HUES64 (cell line): ENCODE measurements around the gene TBC1D8.
A peak's percentile ranks its signal among the peaks of the same experiment; 100 is the strongest.

ENCODE experiments used
- H3K27ac ChIP-seq: 2 replicates; pipeline ENCODE4 v1.7.0; 2013; ENCODE audit warnings: low read depth, low read length, inconsistent platforms
- H3K27me3 ChIP-seq: 2 replicates; pipeline ENCODE4 v1.6.1; 2013; ENCODE audit warnings: mild to moderate bottlenecking, low read length; ENCODE audit not compliant: insufficient read depth
- H3K36me3 ChIP-seq: 2 replicates; pipeline ENCODE4 v1.6.1; 2013; ENCODE audit warnings: mild to moderate bottlenecking, low read length; ENCODE audit not compliant: insufficient read depth
- H3K4me1 ChIP-seq: 2 replicates; pipeline ENCODE4 v1.6.1; 2013; ENCODE audit warnings: mild to moderate bottlenecking, low read length, moderate library complexity; ENCODE audit not compliant: insufficient read depth
- H3K4me3 ChIP-seq: 2 replicates; pipeline ENCODE4 v1.5.1; 2013; ENCODE audit warnings: mild to moderate bottlenecking, low read length, moderate library complexity
- H3K9ac ChIP-seq: 2 replicates; pipeline ENCODE4 v1.6.1; 2013; ENCODE audit warnings: mild to moderate bottlenecking, low read depth, low read length
- H3K9me3 ChIP-seq: 2 replicates; pipeline ENCODE4 v1.6.1; 2013; ENCODE audit warnings: low read depth, low read length; ENCODE audit not compliant: insufficient read depth
- WGBS: fragments of 150-250, 120-280 bp; methylation state at CpG from one replicate; pipeline ENCODE4 v1.1.7; 2013; ENCODE audit warnings: missing lambda C conversion rate; 5-methylcytosine and 5-hydroxymethylcytosine counted together

The TBC1D8 gene

GRCh38 chr2:101037161-101037755, 113.9 kb downstream of the TBC1D8 start:
- H3K9me3 ChIP-seq: no peaks in the 10 kb centered on the region
- no peak overlapping the region for H3K4me3 ChIP-seq
- no peaks in the 10 kb centered on the region for H3K27me3 ChIP-seq
- H3K4me1 ChIP-seq: no peaks in the 10 kb centered on the region
- peaks cover 16% of the 10 kb centered on the region; the same call in 1 of the 2 replicates for H3K36me3 ChIP-seq
- H3K9ac ChIP-seq: no peak overlapping the region
- 96% methylated on average over 19 of the region's 19 CpGs for WGBS
- H3K27ac ChIP-seq: no peak overlapping the region

- H3K9me3 ChIP-seq: no peaks in the 10 kb centered on the region
- no peak overlapping the region for H3K9ac ChIP-seq
- no peaks in the 10 kb centered on the region for H3K4me1 ChIP-seq
- no peak overlapping the region for H3K27ac ChIP-seq
- H3K4me3 ChIP-seq: no peak overlapping the region
- H3K36me3 ChIP-seq: peaks cover 19% of the 10 kb centered on the region; the same call in 1 of the 2 replicates
- no peaks in the 10 kb centered on the region for H3K27me3 ChIP-seq
- WGBS: 88% methylated on average over 2 of the region's 2 CpGs
Observed at GRCh38 chr2:101036562-101036961, 114.6 kb downstream of the TBC1D8 start.

GRCh38 chr2:101032084-101032776, 119.0 kb downstream of the TBC1D8 start:
- Histone ChIP-seq H3K27me3 (no peaks in the 10 kb centered on the region), H3K9ac (no peak overlapping the region), H3K4me1 (no peaks in the 10 kb centered on the region), H3K9me3 (no peaks in the 10 kb centered on the region), H3K27ac (no peak overlapping the region), H3K4me3 (no peak overlapping the region), H3K36me3 (peaks cover 22% of the 10 kb centered on the region)
- 93% methylated on average over 15 of the region's 15 CpGs for WGBS

DNA sequence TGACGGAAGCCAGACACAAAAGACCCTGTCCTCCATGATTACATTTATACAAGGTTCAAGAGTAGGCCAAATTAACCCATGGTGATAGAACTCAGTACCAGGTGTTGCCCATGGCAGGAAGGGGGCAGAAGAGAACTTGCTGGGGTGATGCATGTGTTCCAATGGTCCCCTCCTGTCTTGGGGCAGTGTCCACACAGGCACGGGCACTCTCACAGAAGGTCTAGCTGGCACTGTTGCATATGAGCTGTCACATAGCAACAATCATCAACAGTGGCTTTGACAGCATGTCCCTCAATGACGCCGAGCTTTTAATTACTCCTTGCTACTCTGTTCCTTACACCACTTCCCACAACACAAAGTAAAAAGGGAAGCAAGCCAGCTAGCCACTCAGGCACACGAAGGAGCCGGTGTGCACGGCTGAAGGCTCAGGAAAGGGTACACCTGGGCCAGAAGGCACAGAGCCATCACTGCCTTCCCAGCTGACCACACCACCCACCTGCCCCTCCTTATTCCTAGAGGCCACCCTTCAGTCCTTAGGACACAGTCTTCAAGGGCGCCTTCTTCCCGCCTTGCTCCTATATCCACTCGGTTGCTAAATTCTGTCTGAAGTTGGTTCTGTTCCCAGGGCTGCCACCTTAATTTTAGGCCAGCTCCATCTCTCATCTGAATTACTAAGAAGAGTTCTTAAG, 120.2 kb downstream of the TBC1D8 start:
- peaks cover 21% of the 10 kb centered on the region for H3K36me3 ChIP-seq

GRCh38 chr2:101027852-101028251, 123.3 kb downstream of the TBC1D8 start:
- WGBS: 97% methylated on average over 8 of the region's 8 CpGs
- peaks cover 18% of the 10 kb centered on the region for H3K36me3 ChIP-seq
- H3K4me1 ChIP-seq: peaks cover 14% of the 10 kb centered on the region
- H3K27me3 ChIP-seq: no peaks in the 10 kb centered on the region
- H3K9ac ChIP-seq: no peak overlapping the region
- H3K27ac ChIP-seq: no peak overlapping the region
- no peaks in the 10 kb centered on the region for H3K9me3 ChIP-seq
- H3K4me3 ChIP-seq: no peak overlapping the region

More for the DNA sequence above, 120.2 kb downstream of the TBC1D8 start:
- H3K9me3 ChIP-seq: no peaks in the 10 kb centered on the region
- H3K27me3 ChIP-seq: no peaks in the 10 kb centered on the region
- H3K27ac ChIP-seq: no peak overlapping the region
- H3K9ac ChIP-seq: no peak overlapping the region
- peaks cover 8% of the 10 kb centered on the region for H3K4me1 ChIP-seq
- 91% methylated on average over 10 of the region's 10 CpGs for WGBS
- H3K4me3 ChIP-seq: no peak overlapping the region

DNA sequence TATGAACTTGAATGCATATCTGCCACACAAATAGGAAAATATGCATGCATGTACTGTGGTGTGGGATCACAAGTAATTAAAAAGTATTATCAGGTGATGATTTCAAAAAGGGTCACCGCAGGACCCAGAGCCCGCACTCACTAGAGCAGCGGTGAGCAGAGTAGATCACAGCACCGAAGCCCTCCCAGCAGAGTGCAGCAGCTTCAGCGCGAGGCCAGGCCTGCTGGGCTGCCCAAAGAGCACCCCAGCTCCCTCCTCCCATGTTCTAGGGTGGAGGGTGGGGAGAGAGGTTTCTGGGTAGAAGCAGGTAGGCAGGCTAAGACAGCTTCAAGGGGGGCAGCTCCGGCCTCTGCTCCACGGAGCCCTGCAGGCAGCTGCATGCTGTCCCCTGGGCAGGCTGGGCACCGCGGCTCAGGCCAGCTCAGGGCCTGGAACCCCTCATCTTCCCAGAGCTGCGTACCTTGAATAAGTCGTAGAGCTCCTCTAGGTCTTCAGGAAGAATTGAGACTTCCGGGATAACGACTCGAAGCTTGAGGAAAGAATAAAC, 124.2 kb downstream of the TBC1D8 start:
- no peaks in the 10 kb centered on the region for H3K9me3 ChIP-seq
- H3K27me3 ChIP-seq: no peaks in the 10 kb centered on the region
- no peak overlapping the region for H3K27ac ChIP-seq
- peaks cover 18% of the 10 kb centered on the region for H3K36me3 ChIP-seq
- peaks cover 14% of the 10 kb centered on the region for H3K4me1 ChIP-seq
- 89% methylated on average over 15 of the region's 15 CpGs for WGBS
- no peak overlapping the region for H3K9ac ChIP-seq
- no peak overlapping the region for H3K4me3 ChIP-seq

DNA sequence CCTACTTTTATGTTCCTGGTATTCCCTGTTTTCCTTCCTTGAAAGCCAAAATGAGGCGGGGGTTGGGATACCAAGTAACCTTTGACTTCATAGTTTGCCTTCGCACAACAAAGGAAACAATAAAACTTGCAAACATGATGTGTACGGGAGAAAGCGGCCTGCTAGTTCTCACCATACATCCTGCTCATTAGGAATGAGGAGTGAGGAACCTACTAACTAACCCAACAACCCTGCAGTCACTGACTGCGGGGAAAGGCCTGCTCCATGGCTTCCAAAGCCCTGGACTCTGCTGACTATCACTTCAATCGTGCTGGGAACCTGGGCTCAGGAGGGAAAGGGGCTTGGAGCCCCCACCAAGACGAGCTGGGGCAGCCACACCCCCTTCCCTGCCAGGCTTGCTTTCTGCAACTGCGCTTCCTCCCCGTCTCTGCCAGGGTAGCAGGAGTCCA, 124.9 kb downstream of the TBC1D8 start:
- Histone ChIP-seq H3K9ac (peak overlapping the region; percentile 4; the same call in 1 of the 2 replicates), H3K4me3 (no peak overlapping the region)

DNA sequence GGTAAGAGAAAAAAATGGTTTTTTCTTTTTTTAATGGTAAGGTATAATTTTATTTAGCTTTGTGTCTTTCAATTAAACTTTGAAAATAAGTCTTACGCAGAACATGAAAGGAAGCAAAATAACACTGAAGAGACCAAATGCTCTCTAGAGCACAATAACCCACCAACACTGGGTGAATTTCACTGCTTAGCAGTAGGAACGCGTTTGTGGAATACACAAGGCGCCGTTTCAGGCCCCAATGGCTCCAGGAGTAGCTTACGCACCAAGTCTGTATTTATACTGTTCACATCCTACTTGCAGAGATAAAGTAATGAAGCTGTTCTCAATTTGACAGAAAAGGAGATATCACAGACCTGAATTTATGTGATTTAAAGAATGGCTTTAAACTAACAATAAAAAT, 125.6 kb downstream of the TBC1D8 start:
- H3K36me3 ChIP-seq: peaks cover 32% of the 10 kb centered on the region
- no peaks in the 10 kb centered on the region for H3K9me3 ChIP-seq
- no peaks in the 10 kb centered on the region for H3K27me3 ChIP-seq
- H3K27ac ChIP-seq: no peak overlapping the region
- H3K9ac ChIP-seq: no peak overlapping the region
- 95% methylated on average over 6 of the region's 6 CpGs for WGBS
- no peak overlapping the region for H3K4me3 ChIP-seq
- H3K4me1 ChIP-seq: peaks cover 14% of the 10 kb centered on the region

More for the DNA sequence above, 124.9 kb downstream of the TBC1D8 start:
- Histone ChIP-seq H3K27me3 (no peaks in the 10 kb centered on the region), H3K36me3 (peaks cover 25% of the 10 kb centered on the region), H3K9me3 (no peaks in the 10 kb centered on the region), H3K27ac (peak overlapping the region; percentile 57; the same call in 1 of the 2 replicates), H3K4me1 (peaks cover 14% of the 10 kb centered on the region)
- WGBS: 56% methylated on average over 9 of the region's 9 CpGs

GRCh38 chr2:101023327-101024107, 127.7 kb downstream of the TBC1D8 start:
- peaks cover 42% of the 10 kb centered on the region for H3K36me3 ChIP-seq

DNA sequence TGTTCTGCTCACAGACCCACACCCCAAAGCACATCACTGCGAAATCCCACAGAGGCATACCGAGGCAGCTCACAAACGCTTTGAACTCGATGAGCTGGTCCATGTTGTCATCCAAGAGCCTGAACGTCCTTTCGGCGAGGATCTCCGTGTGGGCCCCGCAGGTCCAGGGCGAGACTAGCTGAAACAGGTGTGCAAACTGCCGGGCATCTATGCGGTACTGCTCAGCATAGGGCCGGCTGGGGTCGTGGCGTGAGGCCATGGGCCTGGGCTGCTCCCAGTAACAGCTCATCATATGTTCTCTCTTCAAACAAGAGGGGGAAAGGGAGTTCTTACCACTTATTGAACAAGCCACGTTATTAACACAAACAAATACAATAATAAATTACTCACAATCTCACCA, 129.0 kb downstream of the TBC1D8 start:
- Histone ChIP-seq H3K27ac (no peak overlapping the region), H3K9me3 (no peaks in the 10 kb centered on the region), H3K36me3 (peaks cover 54% of the 10 kb centered on the region), H3K4me3 (no peak overlapping the region), H3K9ac (no peak overlapping the region), H3K4me1 (peaks cover 14% of the 10 kb centered on the region), H3K27me3 (no peaks in the 10 kb centered on the region)
- WGBS: 96% methylated on average over 16 of the region's 16 CpGs

More at GRCh38 chr2:101023327-101024107, 127.7 kb downstream of the TBC1D8 start:
- no peak overlapping the region for H3K4me3 ChIP-seq
- H3K27me3 ChIP-seq: no peaks in the 10 kb centered on the region
- no peaks in the 10 kb centered on the region for H3K9me3 ChIP-seq
- H3K27ac ChIP-seq: no peak overlapping the region
- H3K4me1 ChIP-seq: peaks cover 14% of the 10 kb centered on the region
- over 99% methylated on average over 6 of the region's 6 CpGs for WGBS
- H3K9ac ChIP-seq: no peak overlapping the region
